Measurements from ENCODE around the gene ZNF384.
A peak's percentile ranks its signal among the peaks of the same experiment; 100 is the strongest.
"Not testable (repeated sequence)": the region's sequence is repeated elsewhere in the genome, so short reads cannot be mapped to it uniquely, and the experiment has no call there.

ZNF384 gene

GRCh38 chr12:6708960-6709394 lies 19.8 kb upstream of the ZNF384 start:
- DNase-seq, result no peak
- no peaks in the 10 kb centered on the region for H3K79me2 ChIP-seq (ENCODE audit: control insufficient read depth, insufficient read depth, low read length, poor library complexity)
- H4K12ac ChIP-seq (ENCODE audit: low read depth, low read length), result no peak overlapping the region
- H2BK12ac ChIP-seq (ENCODE audit: low read length), result no peak overlapping the region
- H3K9ac ChIP-seq (ENCODE audit: low read length), result no peak overlapping the region
- no peak overlapping the region for H2AFZ ChIP-seq (ENCODE audit: insufficient read depth, low read length, poor library complexity)
- no peak overlapping the region for H2BK5ac ChIP-seq (ENCODE audit: low read depth, low read length, poor library complexity)
- no peak overlapping the region for H3K18ac ChIP-seq (ENCODE audit: low read length)
- H3K23ac ChIP-seq (ENCODE audit: low read length), result no peak overlapping the region
- H3K14ac ChIP-seq (ENCODE audit: low read length), result no peak overlapping the region
- no peak overlapping the region for H3K27ac ChIP-seq (ENCODE audit: low read depth, low read length)
- H3K4me3 ChIP-seq (ENCODE audit: low read depth, low read length), result no peak overlapping the region
- no peaks in the 10 kb centered on the region for H3K4me1 ChIP-seq (ENCODE audit: control insufficient read depth in 1 of 2, insufficient read depth in 2 of 2, low read length in 2 of 2)
- no peaks in the 10 kb centered on the region for H3K9me3 ChIP-seq (ENCODE audit: insufficient read depth, low read depth, low read length)
- H3K4ac ChIP-seq (ENCODE audit: low read depth, low read length), result no peak overlapping the region
- H3K27me3 ChIP-seq (ENCODE audit: insufficient read depth, low read length), result no peaks in the 10 kb centered on the region
- no peak overlapping the region for H2BK120ac ChIP-seq (ENCODE audit: insufficient read depth, low read length, poor library complexity)
- H2AK5ac ChIP-seq (ENCODE audit: low read length), result no peak overlapping the region
- no peak overlapping the region for H4K8ac ChIP-seq (ENCODE audit: low read depth, low read length)
- no peaks in the 10 kb centered on the region for H3K79me1 ChIP-seq (ENCODE audit: low read length)
- H3K36me3 ChIP-seq (ENCODE audit: control insufficient read depth in 1 of 2, insufficient read depth in 2 of 2, low read length in 2 of 2), result no peaks in the 10 kb centered on the region
- no peak overlapping the region for H4K91ac ChIP-seq (ENCODE audit: low read depth, low read length)
- no CpG with 5 or more reads among the region's 16 CpGs for WGBS (ENCODE audit: extremely low coverage, insufficient coverage, insufficient read length)
- H3K4me2 ChIP-seq (ENCODE audit: low read length), result no peak overlapping the region

- not testable (repeated sequence) for H3K4ac ChIP-seq (ENCODE audit: low read depth, low read length); H3K36me3 ChIP-seq (ENCODE audit: control insufficient read depth in 1 of 2, insufficient read depth in 2 of 2, low read length in 2 of 2); H3K4me3 ChIP-seq (ENCODE audit: low read depth, low read length); H3K4me1 ChIP-seq (ENCODE audit: control insufficient read depth in 1 of 2, insufficient read depth in 2 of 2, low read length in 2 of 2); H4K12ac ChIP-seq (ENCODE audit: low read depth, low read length); H3K27ac ChIP-seq (ENCODE audit: low read depth, low read length); H3K9ac ChIP-seq (ENCODE audit: low read length); H4K8ac ChIP-seq (ENCODE audit: low read depth, low read length); H3K14ac ChIP-seq (ENCODE audit: low read length); H2BK5ac ChIP-seq (ENCODE audit: low read depth, low read length, poor library complexity); H3K4me2 ChIP-seq (ENCODE audit: low read length); H3K9me3 ChIP-seq (ENCODE audit: insufficient read depth, low read depth, low read length); H2AK5ac ChIP-seq (ENCODE audit: low read length); H2BK120ac ChIP-seq (ENCODE audit: insufficient read depth, low read length, poor library complexity); H4K91ac ChIP-seq (ENCODE audit: low read depth, low read length); DNase-seq; H3K27me3 ChIP-seq (ENCODE audit: insufficient read depth, low read length); H2BK12ac ChIP-seq (ENCODE audit: low read length); H2AFZ ChIP-seq (ENCODE audit: insufficient read depth, low read length, poor library complexity); H3K18ac ChIP-seq (ENCODE audit: low read length); H3K79me1 ChIP-seq (ENCODE audit: low read length); H3K23ac ChIP-seq (ENCODE audit: low read length); H3K79me2 ChIP-seq (ENCODE audit: control insufficient read depth, insufficient read depth, low read length, poor library complexity)
- WGBS (ENCODE audit: extremely low coverage, insufficient coverage, insufficient read length), result no CpG with 5 or more reads among the region's 21 CpGs
These were observed 19.2 kb upstream of the ZNF384 start for GRCh38 chr12:6708351-6708750.

- H3K9me3 ChIP-seq (ENCODE audit: insufficient read depth, low read depth, low read length), result no peaks in the 10 kb centered on the region
- no peak overlapping the region for H3K9ac ChIP-seq (ENCODE audit: low read length)
- H3K4me2 ChIP-seq (ENCODE audit: low read length), result no peak overlapping the region
- no peaks in the 10 kb centered on the region for H3K36me3 ChIP-seq (ENCODE audit: control insufficient read depth in 1 of 2, insufficient read depth in 2 of 2, low read length in 2 of 2)
- peaks cover 26% of the 10 kb centered on the region for H3K27me3 ChIP-seq (ENCODE audit: insufficient read depth, low read length)
- no peak overlapping the region for H3K23ac ChIP-seq (ENCODE audit: low read length)
- H3K14ac ChIP-seq (ENCODE audit: low read length), result no peak overlapping the region
- no peak overlapping the region for H4K91ac ChIP-seq (ENCODE audit: low read depth, low read length)
- H3K4me1 ChIP-seq (ENCODE audit: control insufficient read depth in 1 of 2, insufficient read depth in 2 of 2, low read length in 2 of 2), result peaks cover 4 to 8% of the 10 kb centered on the region in 2 experiments
- no peak overlapping the region for H4K8ac ChIP-seq (ENCODE audit: low read depth, low read length)
- H3K79me2 ChIP-seq (ENCODE audit: control insufficient read depth, insufficient read depth, low read length, poor library complexity), result no peaks in the 10 kb centered on the region
- no peak overlapping the region for H2AFZ ChIP-seq (ENCODE audit: insufficient read depth, low read length, poor library complexity)
- H2BK12ac ChIP-seq (ENCODE audit: low read length), result no peak overlapping the region
- H2BK5ac ChIP-seq (ENCODE audit: low read depth, low read length, poor library complexity), result no peak overlapping the region
- no peak overlapping the region for H2AK5ac ChIP-seq (ENCODE audit: low read length)
- WGBS (ENCODE audit: extremely low coverage, insufficient coverage, insufficient read length), result no CpG with 5 or more reads among the region's 10 CpGs
- H3K4ac ChIP-seq (ENCODE audit: low read depth, low read length), result no peak overlapping the region
- H4K12ac ChIP-seq (ENCODE audit: low read depth, low read length), result no peak overlapping the region
- no peak overlapping the region for H3K18ac ChIP-seq (ENCODE audit: low read length)
- H3K79me1 ChIP-seq (ENCODE audit: low read length), result no peaks in the 10 kb centered on the region
- H3K4me3 ChIP-seq (ENCODE audit: low read depth, low read length), result no peak overlapping the region
- DNase-seq, result no peak
- no peak overlapping the region for H2BK120ac ChIP-seq (ENCODE audit: insufficient read depth, low read length, poor library complexity)
- H3K27ac ChIP-seq (ENCODE audit: low read depth, low read length), result no peak overlapping the region
These were observed 14.5 kb upstream of the ZNF384 start for GRCh38 chr12:6703631-6704030.

GRCh38 chr12:6701078-6701768 lies 12.0 kb upstream of the ZNF384 start:
- Histone ChIP-seq H3K27ac (ENCODE audit: low read depth, low read length) (no peak overlapping the region), H3K18ac (ENCODE audit: low read length) (peak overlapping the region; percentile 6), H2BK120ac (ENCODE audit: insufficient read depth, low read length, poor library complexity) (no peak overlapping the region), H3K4me1 (ENCODE audit: control insufficient read depth in 1 of 2, insufficient read depth in 2 of 2, low read length in 2 of 2) (peaks cover 4 to 8% of the 10 kb centered on the region in 2 experiments), H4K8ac (ENCODE audit: low read depth, low read length) (no peak overlapping the region), H2BK5ac (ENCODE audit: low read depth, low read length, poor library complexity) (no peak overlapping the region), H3K4me3 (ENCODE audit: low read depth, low read length) (no peak overlapping the region), H3K14ac (ENCODE audit: low read length) (no peak overlapping the region), H2AFZ (ENCODE audit: insufficient read depth, low read length, poor library complexity) (no peak overlapping the region), H3K9me3 (ENCODE audit: insufficient read depth, low read depth, low read length) (no peaks in the 10 kb centered on the region), H3K9ac (ENCODE audit: low read length) (peak overlapping the region; percentile 16), H3K4me2 (ENCODE audit: low read length) (peak overlapping the region; percentile 68), H3K27me3 (ENCODE audit: insufficient read depth, low read length) (peaks cover 31% of the 10 kb centered on the region), H3K79me2 (ENCODE audit: control insufficient read depth, insufficient read depth, low read length, poor library complexity) (no peaks in the 10 kb centered on the region), H3K36me3 (ENCODE audit: control insufficient read depth in 1 of 2, insufficient read depth in 2 of 2, low read length in 2 of 2) (no peaks in the 10 kb centered on the region), H3K79me1 (ENCODE audit: low read length) (no peaks in the 10 kb centered on the region), H4K91ac (ENCODE audit: low read depth, low read length) (no peak overlapping the region), H3K23ac (ENCODE audit: low read length) (no peak overlapping the region), H4K12ac (ENCODE audit: low read depth, low read length) (no peak overlapping the region), H3K4ac (ENCODE audit: low read depth, low read length) (no peak overlapping the region), H2AK5ac (ENCODE audit: low read length) (no peak overlapping the region), H2BK12ac (ENCODE audit: low read length) (no peak overlapping the region)
- DNase-seq, result no peak
- WGBS (ENCODE audit: extremely low coverage, insufficient coverage, insufficient read length), result no CpG with 5 or more reads among the region's 13 CpGs

All from trophoblast cell (in vitro differentiated cells and primary cell).